Hematopoietic multipotent progenitor cell treated with erythropoietin and hydrocortisone succinate and interleukin-3 and kit ligand, for 8 days (in vitro differentiated cells): ENCODE results near the gene PIF1.
A peak's percentile ranks its signal among the peaks of the same experiment; 100 is the strongest.
"Not testable (repeated sequence)": the region's sequence is repeated elsewhere in the genome, so short reads cannot be mapped to it uniquely, and the experiment has no call there.

Experiments
- DNase-seq: peaks from one replicate; pipeline ENCODE4 v3.0.0-alpha.2; 2015

Gene PIF1

GRCh38 chr15:64847448-64847847, 22.0 kb upstream of the PIF1 start:
- DNase-seq, result no peak

- no peak for DNase-seq
These were observed 21.6 kb upstream of the PIF1 start for GRCh38 chr15:64847016-64847415.

DNA sequence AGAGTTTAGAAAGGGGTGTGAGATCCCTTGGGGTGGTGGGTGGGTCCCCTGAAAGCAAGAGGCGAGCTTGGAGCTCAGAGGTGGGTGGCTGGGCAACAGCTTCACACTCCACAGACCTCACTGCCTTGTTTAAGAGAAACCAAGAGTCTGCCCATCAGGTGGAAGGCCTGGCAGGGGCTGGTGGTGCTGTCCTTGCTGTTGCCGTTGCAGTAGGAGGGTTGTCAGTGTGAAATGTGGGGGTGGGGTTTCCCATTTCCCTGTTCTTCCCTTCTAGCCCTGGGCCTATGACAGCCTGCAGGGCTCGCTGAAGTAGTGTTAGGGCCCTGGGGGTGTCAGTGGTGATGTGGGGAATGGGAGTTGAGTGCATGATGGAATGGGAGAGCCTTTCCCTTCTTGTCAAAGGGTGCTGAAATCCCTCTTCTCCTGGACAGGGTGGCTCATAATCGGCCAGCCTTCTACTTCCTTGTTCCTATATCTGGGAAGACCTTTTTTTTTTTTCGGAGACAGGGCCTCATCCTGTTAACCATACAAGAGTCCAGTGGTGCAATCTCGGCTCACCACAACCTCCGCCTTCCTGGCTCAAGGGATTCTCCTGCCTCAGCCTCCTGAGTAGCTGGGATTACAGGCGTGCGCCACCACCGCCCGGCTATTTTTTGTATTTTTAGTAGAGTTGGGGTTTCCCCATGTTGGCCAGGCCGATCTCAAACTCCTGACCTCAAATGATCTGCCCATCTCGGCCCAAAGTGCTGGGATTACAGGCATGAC, 20.6 kb upstream of the PIF1 start:
- no peak for DNase-seq

GRCh38 chr15:64845183-64845611, 19.8 kb upstream of the PIF1 start:
- peak; percentile 38 for DNase-seq

GRCh38 chr15:64844576-64845145, 19.2 kb upstream of the PIF1 start:
- DNase-seq, result peak; percentile 55

DNA sequence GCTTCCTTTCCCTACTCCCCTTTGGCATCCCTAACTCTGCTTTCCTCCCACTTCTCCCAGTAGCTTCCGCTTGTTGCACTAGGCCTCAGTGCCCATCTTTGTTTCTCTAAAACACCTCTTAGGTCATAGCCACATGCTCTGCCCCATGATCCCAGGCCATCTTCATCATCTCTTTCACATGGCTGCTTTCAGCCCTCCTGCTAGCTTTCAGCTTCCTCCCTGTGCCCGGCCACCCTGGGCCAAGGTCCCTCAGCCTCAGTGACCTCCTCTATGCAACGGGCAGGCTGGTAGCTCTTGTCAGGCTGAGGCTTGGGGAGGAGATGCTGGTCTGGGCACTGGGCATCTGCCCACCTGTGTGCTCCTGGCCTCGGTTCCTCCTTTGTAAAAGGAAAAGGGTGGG, 18.5 kb upstream of the PIF1 start:
- no peak for DNase-seq

GRCh38 chr15:64842986-64843561, 17.6 kb upstream of the PIF1 start:
- DNase-seq, result peak; percentile 50

- DNase-seq, result no peak
These were observed 16.9 kb upstream of the PIF1 start for GRCh38 chr15:64842096-64842939.

GRCh38 chr15:64841344-64842095, 16.1 kb upstream of the PIF1 start, which contains the start of gene PLEKHO2:
PLEKHO2 (plus strand) TSS chr15:64841915; CDS start chr15:64842017, 102 bp downstream.
- peak; percentile 86 for DNase-seq

GRCh38 chr15:64841060-64841343, 15.6 kb upstream of the PIF1 start:
- DNase-seq, result no peak

GRCh38 chr15:64837502-64837901, 12.1 kb upstream of the PIF1 start:
- DNase-seq, result no peak

GRCh38 chr15:64836023-64836536, 10.6 kb upstream of the PIF1 start:
- no peak for DNase-seq

- no peak for DNase-seq
These were observed 8.2 kb upstream of the PIF1 start for GRCh38 chr15:64833690-64834089.

- no peak for DNase-seq
These were observed 3.5 kb upstream of the PIF1 start for GRCh38 chr15:64828985-64829384.

GRCh38 chr15:64824929-64825430, 467 bp downstream of the PIF1 start:
- DNase-seq, result peak; percentile 38

GRCh38 chr15:64816452-64816851, 9.0 kb downstream of the PIF1 start:
- DNase-seq, result no peak

- DNase-seq, result not testable (repeated sequence)
These were observed 10.5 kb downstream of the PIF1 start for GRCh38 chr15:64814965-64815364.

DNA sequence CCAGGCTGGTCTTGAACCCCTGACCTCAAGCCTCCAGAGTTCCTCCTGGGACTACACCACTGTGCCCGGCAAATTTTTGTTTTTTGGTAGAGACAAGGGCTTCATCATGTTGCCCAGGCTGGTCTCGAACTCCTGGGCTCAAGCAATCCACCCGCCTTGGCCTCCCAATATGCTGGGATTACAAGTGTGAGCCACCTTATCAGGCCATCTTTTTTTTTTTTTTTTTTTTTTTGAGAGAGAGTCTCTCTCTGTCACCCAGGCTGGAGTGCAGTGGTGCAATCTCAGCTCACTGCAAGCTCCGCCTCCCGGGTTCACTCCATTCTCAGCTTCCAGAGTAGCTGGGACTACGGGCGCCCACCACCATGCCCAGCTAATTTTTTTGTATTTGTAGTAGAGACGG, 11.2 kb downstream of the PIF1 start:
- DNase-seq, result not testable (repeated sequence)

GRCh38 chr15:64813075-64813474, 12.4 kb downstream of the PIF1 start:
- peak; percentile 81 for DNase-seq

DNA sequence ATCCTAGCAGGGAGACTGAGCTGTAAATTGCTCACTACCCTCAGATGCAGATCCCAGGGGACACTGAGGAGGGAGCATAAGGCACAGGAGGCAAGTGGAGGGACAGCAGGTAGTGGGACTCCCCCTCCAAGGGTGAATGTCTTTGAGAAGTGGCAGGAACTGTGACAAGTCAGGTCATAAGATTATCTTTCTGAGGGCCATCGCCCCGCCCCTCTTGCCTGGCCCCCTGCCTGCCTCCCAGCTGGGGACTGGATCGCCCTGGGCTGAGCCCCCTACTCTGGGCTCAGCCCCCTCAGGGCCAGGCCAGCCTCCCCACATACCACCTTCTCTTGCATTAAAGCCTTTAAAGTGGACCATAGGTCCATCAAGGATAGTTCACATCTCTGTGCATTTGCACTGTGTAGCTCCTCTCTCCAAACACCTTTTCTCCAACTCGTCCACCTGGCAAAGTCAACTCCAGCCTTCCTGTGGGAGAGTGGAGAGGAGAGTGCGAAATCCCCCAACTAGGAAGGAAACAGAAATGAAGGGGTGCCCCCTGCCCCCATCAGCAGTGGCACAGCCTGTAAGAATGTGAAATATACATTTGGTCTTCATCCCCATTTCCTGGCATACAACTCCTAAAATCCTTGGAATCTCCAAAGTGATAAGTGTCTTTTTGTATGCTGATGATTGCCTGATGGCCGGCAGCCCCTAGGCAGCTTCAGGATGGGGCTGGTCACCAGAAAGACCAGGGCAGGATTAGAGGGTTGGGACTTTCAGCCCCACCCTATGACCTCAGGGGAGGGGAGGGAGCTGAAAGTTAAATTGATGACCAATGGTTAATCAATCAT, 14.7 kb downstream of the PIF1 start:
- DNase-seq, result no peak
